ENCODE measurements around the gene LMOD3.

Gene LMOD3

DNA sequence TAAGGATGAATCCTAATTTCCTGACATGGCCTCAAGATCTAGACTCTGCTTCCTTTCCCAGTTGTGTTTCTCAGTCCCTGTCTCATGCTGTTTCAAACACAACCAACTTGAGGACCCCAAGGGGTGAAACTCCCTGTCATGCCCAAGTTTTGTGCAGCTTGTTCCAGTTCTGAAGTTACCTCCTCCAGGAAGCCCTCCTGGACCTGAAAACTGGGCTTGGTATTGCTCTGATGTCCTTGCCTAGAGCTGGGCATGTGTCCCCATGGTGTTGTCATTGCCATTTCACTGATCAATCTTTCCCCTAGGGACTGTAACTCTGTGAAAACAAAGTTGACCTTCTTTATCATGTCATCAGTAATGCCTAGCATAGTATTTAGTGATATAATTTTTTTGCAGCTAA lies 6.1 kb upstream of the LMOD3 start:
- H3K9ac ChIP-seq (ENCODE audit: low read depth in 1 of 2, low read length in 2 of 2), result no peak overlapping the region
- H3K36me3 ChIP-seq (ENCODE audit: control insufficient read depth in 2 of 2, insufficient read depth in 2 of 2, low read length in 2 of 2), result no peaks in the 10 kb centered on the region
- no peak overlapping the region for H3K27ac ChIP-seq (ENCODE audit: low read depth in 2 of 2, low read length in 2 of 2)
- H3K4me1 ChIP-seq (ENCODE audit: control insufficient read depth in 2 of 2, insufficient read depth in 2 of 2, low read length in 2 of 2), result no peaks in the 10 kb centered on the region
- no peak overlapping the region for H3K4me3 ChIP-seq (ENCODE audit: low read length in 2 of 2)
- no peaks in the 10 kb centered on the region for H3K9me3 ChIP-seq (ENCODE audit: control insufficient read depth in 2 of 2, low read length in 2 of 2)
- no peaks in the 10 kb centered on the region for H3K27me3 ChIP-seq (ENCODE audit: control insufficient read depth in 2 of 2, insufficient read depth in 2 of 2, low read length in 2 of 2)

- H3K9ac ChIP-seq (ENCODE audit: low read depth in 1 of 2, low read length in 2 of 2), result no peak overlapping the region
- H3K4me3 ChIP-seq (ENCODE audit: low read length in 2 of 2), result no peak overlapping the region
- H3K27me3 ChIP-seq (ENCODE audit: control insufficient read depth in 2 of 2, insufficient read depth in 2 of 2, low read length in 2 of 2), result no peaks in the 10 kb centered on the region
- no peak overlapping the region for H3K27ac ChIP-seq (ENCODE audit: low read depth in 2 of 2, low read length in 2 of 2)
- H3K36me3 ChIP-seq (ENCODE audit: control insufficient read depth in 2 of 2, insufficient read depth in 2 of 2, low read length in 2 of 2), result no peaks in the 10 kb centered on the region
- H3K4me1 ChIP-seq (ENCODE audit: control insufficient read depth in 2 of 2, insufficient read depth in 2 of 2, low read length in 2 of 2), result no peaks in the 10 kb centered on the region
- no peaks in the 10 kb centered on the region for H3K9me3 ChIP-seq (ENCODE audit: control insufficient read depth in 2 of 2, low read length in 2 of 2)
Measured at GRCh38 chr3:69126999-69127398, 4.6 kb upstream of the LMOD3 start.

DNA sequence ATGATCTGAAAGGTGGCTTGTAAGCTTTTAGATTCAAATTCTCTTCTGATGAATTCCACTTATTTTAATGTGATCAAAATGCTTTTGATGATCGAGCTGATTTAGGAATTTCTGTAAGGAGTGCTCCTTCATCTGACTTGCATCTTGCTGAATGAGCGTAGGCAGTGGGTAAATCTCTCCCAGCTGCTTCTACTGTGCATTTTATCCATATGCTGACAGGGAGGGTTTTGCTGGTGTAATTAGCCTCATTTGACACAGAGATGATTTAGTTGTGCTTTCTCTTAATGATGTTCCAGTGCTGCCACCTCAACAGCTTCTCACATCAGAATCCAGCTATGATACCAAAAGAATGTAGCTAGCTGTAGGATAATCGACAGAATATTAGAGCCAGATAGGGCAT lies 3.8 kb upstream of the LMOD3 start:
- Histone ChIP-seq H3K4me1 (ENCODE audit: control insufficient read depth in 2 of 2, insufficient read depth in 2 of 2, low read length in 2 of 2) (no peaks in the 10 kb centered on the region), H3K27me3 (ENCODE audit: control insufficient read depth in 2 of 2, insufficient read depth in 2 of 2, low read length in 2 of 2) (no peaks in the 10 kb centered on the region), H3K27ac (ENCODE audit: low read depth in 2 of 2, low read length in 2 of 2) (no peak overlapping the region), H3K9me3 (ENCODE audit: control insufficient read depth in 2 of 2, low read length in 2 of 2) (no peaks in the 10 kb centered on the region), H3K4me3 (ENCODE audit: low read length in 2 of 2) (no peak overlapping the region), H3K36me3 (ENCODE audit: control insufficient read depth in 2 of 2, insufficient read depth in 2 of 2, low read length in 2 of 2) (no peaks in the 10 kb centered on the region), H3K9ac (ENCODE audit: low read depth in 1 of 2, low read length in 2 of 2) (no peak overlapping the region)

GRCh38 chr3:69121950-69122349 lies 445 bp downstream of the LMOD3 start:
- Histone ChIP-seq H3K36me3 (ENCODE audit: control insufficient read depth in 2 of 2, insufficient read depth in 2 of 2, low read length in 2 of 2) (no peaks in the 10 kb centered on the region), H3K9me3 (ENCODE audit: control insufficient read depth in 2 of 2, low read length in 2 of 2) (no peaks in the 10 kb centered on the region), H3K27ac (ENCODE audit: low read depth in 2 of 2, low read length in 2 of 2) (no peak overlapping the region), H3K9ac (ENCODE audit: low read depth in 1 of 2, low read length in 2 of 2) (no peak overlapping the region), H3K27me3 (ENCODE audit: control insufficient read depth in 2 of 2, insufficient read depth in 2 of 2, low read length in 2 of 2) (no peaks in the 10 kb centered on the region), H3K4me1 (ENCODE audit: control insufficient read depth in 2 of 2, insufficient read depth in 2 of 2, low read length in 2 of 2) (peaks cover 0 to 2% of the 10 kb centered on the region in 2 donors), H3K4me3 (ENCODE audit: low read length in 2 of 2) (no peak overlapping the region)

DNA sequence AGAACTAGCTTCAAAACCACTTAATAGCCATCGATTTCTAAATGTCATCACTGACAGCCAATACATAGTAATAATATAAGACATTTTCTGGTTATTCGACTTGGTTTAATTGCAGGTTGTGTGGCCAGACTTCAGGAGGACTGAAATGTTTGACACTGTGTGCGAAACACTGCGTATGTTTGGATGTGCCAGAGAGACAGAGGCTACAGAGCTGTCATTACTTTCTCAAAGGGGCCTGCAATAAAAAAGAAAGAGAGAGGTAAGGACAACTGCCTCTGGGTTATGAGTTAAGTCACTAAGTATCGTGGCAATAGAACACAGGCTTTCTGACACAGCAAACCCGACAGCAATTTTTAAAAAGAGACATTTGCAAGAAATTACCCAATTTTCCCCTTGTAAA lies 882 bp downstream of the LMOD3 start:
- Histone ChIP-seq H3K4me3 (ENCODE audit: low read length in 2 of 2) (no peak overlapping the region), H3K9ac (ENCODE audit: low read depth in 1 of 2, low read length in 2 of 2) (no peak overlapping the region), H3K27ac (ENCODE audit: low read depth in 2 of 2, low read length in 2 of 2) (no peak overlapping the region), H3K36me3 (ENCODE audit: control insufficient read depth in 2 of 2, insufficient read depth in 2 of 2, low read length in 2 of 2) (no peaks in the 10 kb centered on the region), H3K9me3 (ENCODE audit: control insufficient read depth in 2 of 2, low read length in 2 of 2) (no peaks in the 10 kb centered on the region), H3K4me1 (ENCODE audit: control insufficient read depth in 2 of 2, insufficient read depth in 2 of 2, low read length in 2 of 2) (peaks cover 0 to 4% of the 10 kb centered on the region in 2 donors), H3K27me3 (ENCODE audit: control insufficient read depth in 2 of 2, insufficient read depth in 2 of 2, low read length in 2 of 2) (no peaks in the 10 kb centered on the region)

DNA sequence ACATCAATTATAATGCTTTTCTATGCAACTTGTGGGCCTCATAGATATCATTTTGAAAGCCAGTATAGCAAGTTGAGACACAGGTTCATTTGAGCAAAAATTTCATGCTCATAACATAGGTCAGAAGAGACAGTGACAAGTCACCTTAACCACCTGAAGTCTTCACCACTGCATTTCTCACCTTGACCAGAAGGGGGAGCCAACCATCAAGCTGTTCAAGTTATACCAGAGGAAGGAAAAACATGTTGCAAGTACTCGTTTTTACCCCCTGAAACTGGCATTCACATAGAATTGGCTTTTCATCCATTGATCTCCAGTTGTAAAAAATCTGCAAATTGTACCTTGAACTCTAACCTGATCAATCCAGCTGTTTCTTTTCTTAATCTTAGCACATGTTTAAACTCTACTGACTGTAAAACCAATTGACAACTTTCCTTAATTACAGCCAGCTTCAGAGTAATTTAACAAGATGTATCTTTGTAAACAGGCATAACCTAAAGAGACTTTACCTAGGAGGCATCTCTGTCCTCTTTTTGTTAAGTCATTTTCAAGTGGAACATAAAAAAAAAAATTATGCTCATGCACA lies 1.4 kb downstream of the LMOD3 start:
- Histone ChIP-seq H3K4me1 (ENCODE audit: control insufficient read depth in 2 of 2, insufficient read depth in 2 of 2, low read length in 2 of 2) (peaks cover 0 to 4% of the 10 kb centered on the region in 2 donors), H3K4me3 (ENCODE audit: low read length in 2 of 2) (no peak overlapping the region), H3K27me3 (ENCODE audit: control insufficient read depth in 2 of 2, insufficient read depth in 2 of 2, low read length in 2 of 2) (no peaks in the 10 kb centered on the region), H3K9me3 (ENCODE audit: control insufficient read depth in 2 of 2, low read length in 2 of 2) (no peaks in the 10 kb centered on the region), H3K27ac (ENCODE audit: low read depth in 2 of 2, low read length in 2 of 2) (no peak overlapping the region), H3K36me3 (ENCODE audit: control insufficient read depth in 2 of 2, insufficient read depth in 2 of 2, low read length in 2 of 2) (no peaks in the 10 kb centered on the region), H3K9ac (ENCODE audit: low read depth in 1 of 2, low read length in 2 of 2) (no peak overlapping the region)

DNA sequence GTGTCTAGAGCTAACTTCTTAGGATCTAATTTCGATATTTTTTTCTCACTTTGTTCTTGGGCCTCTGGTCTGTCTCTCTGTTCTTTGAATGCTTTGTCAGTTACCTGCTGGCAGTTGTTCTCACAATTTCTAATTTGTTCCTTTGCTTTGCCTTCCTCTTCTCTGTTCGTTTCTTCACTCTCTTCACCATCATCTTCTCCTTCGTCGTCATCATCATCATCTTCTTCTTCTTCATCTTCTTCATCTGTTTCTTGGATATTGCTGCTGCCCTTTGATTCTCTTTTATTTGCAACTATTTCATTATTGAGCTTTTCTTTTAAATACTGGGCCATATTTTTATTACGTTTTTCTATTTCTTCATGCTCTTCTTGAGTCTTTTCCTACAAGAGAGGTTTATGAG lies 2.7 kb downstream of the LMOD3 start:
- Histone ChIP-seq H3K36me3 (ENCODE audit: control insufficient read depth in 2 of 2, insufficient read depth in 2 of 2, low read length in 2 of 2) (no peaks in the 10 kb centered on the region), H3K4me1 (ENCODE audit: control insufficient read depth in 2 of 2, insufficient read depth in 2 of 2, low read length in 2 of 2) (peaks cover 0 to 4% of the 10 kb centered on the region in 2 donors), H3K9ac (ENCODE audit: low read depth in 1 of 2, low read length in 2 of 2) (no peak overlapping the region), H3K27ac (ENCODE audit: low read depth in 2 of 2, low read length in 2 of 2) (no peak overlapping the region), H3K4me3 (ENCODE audit: low read length in 2 of 2) (no peak overlapping the region), H3K27me3 (ENCODE audit: control insufficient read depth in 2 of 2, insufficient read depth in 2 of 2, low read length in 2 of 2) (no peaks in the 10 kb centered on the region), H3K9me3 (ENCODE audit: control insufficient read depth in 2 of 2, low read length in 2 of 2) (no peaks in the 10 kb centered on the region)

GRCh38 chr3:69119138-69119537 lies 3.3 kb downstream of the LMOD3 start:
- H3K4me3 ChIP-seq (ENCODE audit: low read length in 2 of 2), result no peak overlapping the region
- H3K9me3 ChIP-seq (ENCODE audit: control insufficient read depth in 2 of 2, low read length in 2 of 2), result no peaks in the 10 kb centered on the region
- H3K27ac ChIP-seq (ENCODE audit: low read depth in 2 of 2, low read length in 2 of 2), result no peak overlapping the region
- peaks cover 0 to 4% of the 10 kb centered on the region in 2 donors for H3K4me1 ChIP-seq (ENCODE audit: control insufficient read depth in 2 of 2, insufficient read depth in 2 of 2, low read length in 2 of 2)
- H3K27me3 ChIP-seq (ENCODE audit: control insufficient read depth in 2 of 2, insufficient read depth in 2 of 2, low read length in 2 of 2), result no peaks in the 10 kb centered on the region
- no peak overlapping the region for H3K9ac ChIP-seq (ENCODE audit: low read depth in 1 of 2, low read length in 2 of 2)
- H3K36me3 ChIP-seq (ENCODE audit: control insufficient read depth in 2 of 2, insufficient read depth in 2 of 2, low read length in 2 of 2), result no peaks in the 10 kb centered on the region

DNA sequence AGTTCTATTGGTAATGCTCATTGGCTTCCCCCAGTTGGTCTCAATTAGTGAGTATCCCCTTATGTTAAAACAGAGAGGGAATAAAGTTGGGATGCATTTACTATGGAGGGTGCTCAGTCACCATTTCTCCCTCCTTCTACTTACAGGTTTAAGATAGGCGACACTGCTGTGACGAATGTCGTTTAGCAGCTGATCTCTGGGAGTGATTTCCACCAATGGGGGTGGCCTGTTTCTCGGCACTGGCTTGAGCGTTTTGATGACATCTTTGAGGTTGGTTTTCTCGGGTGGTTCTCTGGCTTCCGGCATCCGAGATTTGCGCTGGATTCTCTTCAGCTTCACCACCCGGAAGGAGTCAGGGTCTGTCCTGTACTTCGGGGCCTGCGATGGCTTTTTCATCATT lies 3.8 kb downstream of the LMOD3 start:
- Histone ChIP-seq H3K4me3 (ENCODE audit: low read length in 2 of 2) (no peak overlapping the region), H3K9ac (ENCODE audit: low read depth in 1 of 2, low read length in 2 of 2) (no peak overlapping the region), H3K4me1 (ENCODE audit: control insufficient read depth in 2 of 2, insufficient read depth in 2 of 2, low read length in 2 of 2) (peaks cover 0 to 4% of the 10 kb centered on the region in 2 donors), H3K27me3 (ENCODE audit: control insufficient read depth in 2 of 2, insufficient read depth in 2 of 2, low read length in 2 of 2) (no peaks in the 10 kb centered on the region), H3K27ac (ENCODE audit: low read depth in 2 of 2, low read length in 2 of 2) (no peak overlapping the region), H3K36me3 (ENCODE audit: control insufficient read depth in 2 of 2, insufficient read depth in 2 of 2, low read length in 2 of 2) (no peaks in the 10 kb centered on the region), H3K9me3 (ENCODE audit: control insufficient read depth in 2 of 2, low read length in 2 of 2) (no peaks in the 10 kb centered on the region)

DNA sequence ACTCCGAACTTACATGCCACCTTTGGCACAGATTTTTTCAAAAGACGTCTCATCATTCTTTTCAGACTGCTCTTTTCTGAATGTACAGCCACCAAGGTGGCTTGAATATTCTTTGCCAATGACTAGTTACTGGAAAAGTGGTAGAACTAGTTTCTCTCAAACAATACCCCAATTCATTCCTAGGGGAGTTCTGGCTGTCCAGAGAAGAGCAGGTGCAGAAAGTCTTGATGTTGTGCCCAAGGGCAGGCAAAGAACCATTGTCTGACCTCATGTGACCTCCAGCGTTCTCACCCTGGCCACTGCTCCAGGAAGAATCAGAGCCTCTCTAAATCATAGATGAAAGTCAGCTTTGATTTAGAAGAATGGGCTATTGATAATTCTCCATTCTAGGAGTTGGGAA lies 5.5 kb downstream of the LMOD3 start:
- H3K9ac ChIP-seq (ENCODE audit: low read depth in 1 of 2, low read length in 2 of 2), result no peak overlapping the region
- H3K9me3 ChIP-seq (ENCODE audit: control insufficient read depth in 2 of 2, low read length in 2 of 2), result no peaks in the 10 kb centered on the region
- H3K4me3 ChIP-seq (ENCODE audit: low read length in 2 of 2), result no peak overlapping the region
- H3K36me3 ChIP-seq (ENCODE audit: control insufficient read depth in 2 of 2, insufficient read depth in 2 of 2, low read length in 2 of 2), result no peaks in the 10 kb centered on the region
- H3K27me3 ChIP-seq (ENCODE audit: control insufficient read depth in 2 of 2, insufficient read depth in 2 of 2, low read length in 2 of 2), result no peaks in the 10 kb centered on the region
- H3K27ac ChIP-seq (ENCODE audit: low read depth in 2 of 2, low read length in 2 of 2), result no peak overlapping the region
- peaks cover 0 to 4% of the 10 kb centered on the region in 2 donors for H3K4me1 ChIP-seq (ENCODE audit: control insufficient read depth in 2 of 2, insufficient read depth in 2 of 2, low read length in 2 of 2)

DNA sequence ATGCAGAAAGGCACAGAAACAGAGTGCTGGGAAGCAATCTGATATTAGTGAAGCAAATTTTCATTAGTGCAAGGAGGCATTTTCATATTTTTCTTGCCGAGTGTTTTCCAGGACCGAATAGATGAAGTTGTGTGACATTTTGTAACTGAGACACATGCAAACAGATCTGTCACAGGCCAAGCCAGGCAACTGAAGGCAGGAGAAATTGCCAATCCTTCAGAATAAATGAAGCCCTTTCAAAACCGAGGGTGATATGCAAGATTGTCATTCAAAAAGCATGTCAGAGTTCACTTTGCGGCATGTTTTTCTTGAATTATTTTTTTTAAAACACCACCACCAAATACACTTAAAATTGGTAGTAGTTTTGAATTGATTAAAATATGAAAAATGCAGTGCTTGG lies 6.2 kb downstream of the LMOD3 start:
- no peaks in the 10 kb centered on the region for H3K36me3 ChIP-seq (ENCODE audit: control insufficient read depth in 2 of 2, insufficient read depth in 2 of 2, low read length in 2 of 2)
- H3K4me1 ChIP-seq (ENCODE audit: control insufficient read depth in 2 of 2, insufficient read depth in 2 of 2, low read length in 2 of 2), result peaks cover 0 to 4% of the 10 kb centered on the region in 2 donors

More for the DNA sequence above, 6.2 kb downstream of the LMOD3 start:
- no peak overlapping the region for H3K27ac ChIP-seq (ENCODE audit: low read depth in 2 of 2, low read length in 2 of 2)
- H3K9me3 ChIP-seq (ENCODE audit: control insufficient read depth in 2 of 2, low read length in 2 of 2), result no peaks in the 10 kb centered on the region
- H3K9ac ChIP-seq (ENCODE audit: low read depth in 1 of 2, low read length in 2 of 2), result no peak overlapping the region
- H3K4me3 ChIP-seq (ENCODE audit: low read length in 2 of 2), result no peak overlapping the region
- no peaks in the 10 kb centered on the region for H3K27me3 ChIP-seq (ENCODE audit: control insufficient read depth in 2 of 2, insufficient read depth in 2 of 2, low read length in 2 of 2)

Measured in mucosa of rectum (tissue), 2 donors.